Activated CD4-positive, alpha-beta T cell treated with anti-CD3 and anti-CD28 coated beads, Interleukin-2, amount 50 U/mL, for 1 hour (primary cell): ENCODE data around the gene TNIP1.
A peak's percentile ranks its signal among the peaks of the same experiment; 100 is the strongest.

Experiments used
- DNase-seq: peaks from one replicate; pipeline ENCODE4 v3.0.0-alpha.2; 2020

TNIP1 gene

GRCh38 chr5:151105561-151105960, 24.7 kb upstream of the TNIP1 start:
- DNase-seq: no peak

GRCh38 chr5:151104795-151105194, 24.0 kb upstream of the TNIP1 start:
- no peak for DNase-seq

GRCh38 chr5:151101746-151102145, 20.9 kb upstream of the TNIP1 start:
- no peak for DNase-seq

- no peak for DNase-seq
These were observed 20.3 kb upstream of the TNIP1 start for GRCh38 chr5:151101151-151101550.

GRCh38 chr5:151100681-151101080, 19.8 kb upstream of the TNIP1 start:
- no peak for DNase-seq

- no peak for DNase-seq
These were observed 17.9 kb upstream of the TNIP1 start for GRCh38 chr5:151098768-151099121.

GRCh38 chr5:151097820-151098767, 17.3 kb upstream of the TNIP1 start:
- no peak for DNase-seq

- no peak for DNase-seq
These were observed 16.2 kb upstream of the TNIP1 start for GRCh38 chr5:151097061-151097460.

GRCh38 chr5:151096001-151096373, 15.2 kb upstream of the TNIP1 start:
- DNase-seq: no peak

- no peak for DNase-seq
These were observed 14.6 kb upstream of the TNIP1 start for GRCh38 chr5:151095341-151096000.

- no peak for DNase-seq
These were observed 14.0 kb upstream of the TNIP1 start for GRCh38 chr5:151094852-151095245.

GRCh38 chr5:151094030-151094851, 13.4 kb upstream of the TNIP1 start:
- DNase-seq: peak; percentile 29

GRCh38 chr5:151093476-151093889, 12.6 kb upstream of the TNIP1 start:
- no peak for DNase-seq

- no peak for DNase-seq
These were observed 11.9 kb upstream of the TNIP1 start for GRCh38 chr5:151092762-151093161.

- DNase-seq: no peak
These were observed 8.9 kb upstream of the TNIP1 start for GRCh38 chr5:151089726-151090125.

- DNase-seq: no peak
These were observed 8.2 kb upstream of the TNIP1 start for GRCh38 chr5:151088986-151089385.

- DNase-seq: no peak
These were observed 6.7 kb upstream of the TNIP1 start for GRCh38 chr5:151087486-151087885.

GRCh38 chr5:151086905-151087360, 6.1 kb upstream of the TNIP1 start:
- DNase-seq: peak; percentile 63

GRCh38 chr5:151086192-151086869, 5.5 kb upstream of the TNIP1 start:
- DNase-seq: no peak

- peak; percentile 33 for DNase-seq
These were observed 4.7 kb upstream of the TNIP1 start for GRCh38 chr5:151085517-151086041.

GRCh38 chr5:151084363-151084762, 3.5 kb upstream of the TNIP1 start:
- DNase-seq: no peak

GRCh38 chr5:151083081-151083676, 2.3 kb upstream of the TNIP1 start:
- peak; percentile 64 for DNase-seq
